Liver (tissue), 9 donors: ENCODE measurements around the gene DOCK1. TPM values are rescaled to one million over a fixed set of nuclear protein-coding genes. Genes with fewer than 3 reads are reported as not detected.

ENCODE experiments used
- DNase-seq: peaks from one replicate; pipeline ENCODE4 v3.0.0-alpha.2; 2017; ENCODE audit warnings: low spot score
- H3K27ac ChIP-seq, 2 donors: one replicate each; pipeline ENCODE4 v1.7.0; 2013; ENCODE audit warnings: inconsistent platforms in 2 of 2, low read length in 2 of 2, control low read depth in 1 of 2, low read depth in 1 of 2, mild to moderate bottlenecking in 1 of 2
- H3K27me3 ChIP-seq, 4 donors: one replicate each; pipeline versions ENCODE4 v1.6.1 to v1.7.0; 2013; ENCODE audit warnings: low read length in 3 of 4, inconsistent platforms in 1 of 4, mild to moderate bottlenecking in 1 of 4, moderate library complexity in 1 of 4; ENCODE audit not compliant: control insufficient read depth in 4 of 4, insufficient read depth in 4 of 4
- H3K36me3 ChIP-seq, 4 donors: one replicate each; pipeline versions ENCODE4 v1.6.1 to v1.7.0; 2013; ENCODE audit warnings: low read length in 3 of 4, mild to moderate bottlenecking in 3 of 4, low read depth in 1 of 4, moderate library complexity in 1 of 4; ENCODE audit not compliant: control insufficient read depth in 4 of 4, insufficient read depth in 3 of 4
- H3K4me1 ChIP-seq, 4 donors: one replicate each; pipeline versions ENCODE4 v1.6.1 to v1.7.0; 2013; ENCODE audit warnings: low read length in 3 of 4, mild to moderate bottlenecking in 3 of 4, moderate library complexity in 1 of 4; ENCODE audit not compliant: control insufficient read depth in 4 of 4, insufficient read depth in 4 of 4
- H3K4me3 ChIP-seq, 3 donors: one replicate each; pipeline versions ENCODE4 v1.6.1 to v1.7.0; 2013; ENCODE audit warnings: low read length in 3 of 3, control low read depth in 1 of 3, low read depth in 1 of 3, mild to moderate bottlenecking in 1 of 3
- H3K9ac ChIP-seq, 2 donors: one replicate each; pipeline ENCODE4 v1.7.0; 2013; ENCODE audit warnings: low read length in 2 of 2, mild to moderate bottlenecking in 2 of 2, moderate library complexity in 2 of 2, control low read depth in 1 of 2, low read depth in 1 of 2
- H3K9me3 ChIP-seq, 4 donors: one replicate each; pipeline versions ENCODE4 v1.6.1 to v1.7.0; 2013; ENCODE audit warnings: low read length in 3 of 4; ENCODE audit not compliant: control insufficient read depth in 4 of 4
- ATF3 ChIP-seq: IDR thresholded peaks from 2 replicates; pipeline ENCODE4 v1.6.1; 2016; ENCODE audit warnings: antibody characterized with exemption
- CTCF ChIP-seq: fragments of 150-350 bp; IDR thresholded peaks from 2 replicates; pipeline ENCODE4 v1.5.1; 2017; ENCODE audit warnings: improper control_type of control experiment, low read depth, low read length; ENCODE audit not compliant: missing input control
- EGR1 ChIP-seq, 2 donors: IDR thresholded peaks; 2 replicates each; pipeline ENCODE4 v1.6.1; 2016 to 2018; ENCODE audit warnings: antibody characterized with exemption in 2 of 2, low read depth in 2 of 2
- FOXA1 ChIP-seq: IDR thresholded peaks from 2 replicates; pipeline ENCODE4 v1.6.1; 2016; ENCODE audit warnings: antibody characterized with exemption
- FOXA2 ChIP-seq: IDR thresholded peaks from 2 replicates; pipeline ENCODE4 v1.6.1; 2016; ENCODE audit warnings: antibody characterized with exemption
- GABPA ChIP-seq, 2 donors: IDR thresholded peaks in 1 of 2; conservative IDR thresholded peaks in 1 of 2; 2 replicates each; pipeline ENCODE4 v1.6.1; 2016; ENCODE audit warnings: antibody characterized with exemption in 2 of 2, mild to moderate bottlenecking in 1 of 2, moderate library complexity in 1 of 2
- HNF4A ChIP-seq, 2 donors: conservative IDR thresholded peaks; 2 replicates each; pipeline ENCODE4 v1.6.1; 2016; ENCODE audit warnings: antibody characterized with exemption in 2 of 2, mild to moderate bottlenecking in 2 of 2
- HNF4G ChIP-seq: IDR thresholded peaks from 2 replicates; pipeline ENCODE4 v1.6.1; 2016; ENCODE audit warnings: antibody characterized with exemption
- JUND ChIP-seq, 2 donors: IDR thresholded peaks; 2 replicates each; pipeline ENCODE4 v1.6.1; 2016; ENCODE audit warnings: antibody characterized with exemption in 2 of 2
- MAX ChIP-seq: IDR thresholded peaks from 2 replicates; pipeline ENCODE4 v1.6.1; 2016; ENCODE audit warnings: antibody characterized with exemption
- NR2F2 ChIP-seq: IDR thresholded peaks from 2 replicates; pipeline ENCODE4 v1.6.1; 2016; ENCODE audit warnings: antibody characterized with exemption
- RAD21 ChIP-seq, 2 donors: IDR thresholded peaks; 2 replicates each; pipeline ENCODE4 v1.6.1; 2016; ENCODE audit warnings: antibody characterized with exemption in 2 of 2, mild to moderate bottlenecking in 2 of 2
- RXRA ChIP-seq, 2 donors: IDR thresholded peaks; 2 replicates each; pipeline ENCODE4 v1.6.1; 2017 to 2018; ENCODE audit warnings: antibody characterized with exemption in 2 of 2, mild to moderate bottlenecking in 1 of 2
- SP1 ChIP-seq: IDR thresholded peaks from 2 replicates; pipeline ENCODE4 v1.6.1; 2018; ENCODE audit warnings: antibody characterized with exemption, mild to moderate bottlenecking
- TAF1 ChIP-seq: conservative IDR thresholded peaks from 2 replicates; pipeline ENCODE4 v1.6.1; 2016; ENCODE audit warnings: antibody characterized with exemption, mild to moderate bottlenecking
- YY1 ChIP-seq: IDR thresholded peaks from 2 replicates; pipeline ENCODE4 v1.6.1; 2016; ENCODE audit warnings: antibody characterized with exemption, mild to moderate bottlenecking
- WGBS: extraction: QIAGEN DNeasy Blood & Tissue Kit; methylation state at CpG from one replicate; pipeline ENCODE4 v1.1.7; 2013; 5-methylcytosine and 5-hydroxymethylcytosine counted together
- polyA plus RNA-seq, 2 donors: library from polyadenylated mRNA; stranded (reverse) in 1 of 2; unstranded in 1 of 2; fragments of 200-250 nt in 1 of 2; fragments of >200 nt in 1 of 2; fragmentation: Nextera tagmentation in 1 of 2; extraction: Ambion mirVana in 1 of 2; gene quantifications; one replicate each; pipeline versions ENCODE4 v1.2.1 to v1.2.3, GENCODE V29; 2013 to 2015
- total RNA-seq, 2 donors: library from RNA; depleted of rRNA; stranded (reverse); fragments of >200 nt; gene quantifications; one replicate each; pipeline ENCODE4 v1.2.3, GENCODE V29; 2014
- TF ChIP-seq, protein P1 (sequence below): IDR thresholded peaks from 2 replicates; pipeline ENCODE4 v1.6.1; 2016; ENCODE audit warnings: antibody characterized with exemption, mild to moderate bottlenecking
- TF ChIP-seq, protein P2 (sequence below): IDR thresholded peaks from 2 replicates; pipeline ENCODE4 v1.6.1; 2016; ENCODE audit warnings: antibody characterized with exemption
- donor health status: healthy.
- donor health status: healthy.
- donor health status: healthy.
- donor health status: healthy.
- donor health status: healthy.

DOCK1 gene
- total and polyA plus RNA-seq, 4 donors: 3.8 to 28.8 (median 9.1) TPM

DNA sequence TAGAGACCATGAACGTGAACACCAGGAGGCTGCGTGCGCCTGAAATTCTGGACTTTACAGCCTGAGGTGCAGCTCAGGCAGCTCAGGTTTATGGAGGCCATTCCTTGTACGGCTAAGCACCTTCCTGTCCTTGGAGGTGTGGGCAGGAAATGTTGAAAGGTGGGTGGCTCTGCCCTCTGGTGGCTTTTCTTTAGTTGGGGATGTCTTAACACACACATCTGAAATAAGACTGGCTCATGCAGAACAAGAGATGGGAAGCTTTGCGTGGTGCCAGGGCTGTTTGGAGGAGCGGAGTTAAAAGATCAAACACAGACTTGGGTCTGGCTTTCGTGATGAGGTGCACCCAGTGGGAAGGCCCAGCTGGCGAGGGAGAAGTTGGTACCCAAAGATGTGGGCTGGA, 64.1 kb downstream of the DOCK1 start:
- Histone ChIP-seq H3K27ac (no peak overlapping the region), H3K4me3 (no peak overlapping the region), H3K36me3 (peaks cover 0 to 1% (median 0%) of the 10 kb centered on the region in 4 donors), H3K9me3 (no peaks in the 10 kb centered on the region), H3K4me1 (peaks cover 0 to 11% (median 8%) of the 10 kb centered on the region in 4 donors), H3K9ac (no peak overlapping the region), H3K27me3 (no peaks in the 10 kb centered on the region)
- TF ChIP-seq CTCF: peak; percentile 4
- no peak for TF ChIP-seq TAF1
- TF ChIP-seq MAX: no peak
- TF ChIP-seq EGR1 (IDR thresholded peaks at IDR 0.05; ENCODE audit: low read depth in 2 of 2): no peak
- peak; percentile 46 to 47 for TF ChIP-seq RAD21 (IDR thresholded peaks at IDR 0.05)
- WGBS: 93% methylated on average over 8 of the region's 8 CpGs
- DNase-seq: no peak

GRCh38 chr10:126972635-126973414, 67.6 kb downstream of the DOCK1 start:
- peak overlapping the region in 1 of 3 donors; percentile 14 for H3K4me3 ChIP-seq
- TF ChIP-seq NR2F2 (peak; percentile 36), SP1 (peak; percentile 56), JUND (IDR thresholded peaks at IDR 0.05) (peak; percentile 87 to 88), CTCF (no peak), HNF4G (no peak), ATF3 (peak; percentile 52), EGR1 (IDR thresholded peaks at IDR 0.05; ENCODE audit: low read depth in 2 of 2) (no peak), YY1 (peak; percentile 67), GABPA (IDR thresholded peaks at IDR 0.05 in 1 of 2, conservative IDR thresholded peaks at IDR 0.05 in 1 of 2) (peak in 1 of 2 donors; percentile 62), HNF4A (conservative IDR thresholded peaks at IDR 0.05) (peak in 1 of 2 donors; percentile 54), MAX (no peak), RXRA (IDR thresholded peaks at IDR 0.05) (peak; percentile 9 to 59), FOXA1 (no peak), TAF1 (no peak), FOXA2 (no peak), RAD21 (IDR thresholded peaks at IDR 0.05) (peak; percentile 53 to 59)
- TF ChIP-seq, protein P1, sequence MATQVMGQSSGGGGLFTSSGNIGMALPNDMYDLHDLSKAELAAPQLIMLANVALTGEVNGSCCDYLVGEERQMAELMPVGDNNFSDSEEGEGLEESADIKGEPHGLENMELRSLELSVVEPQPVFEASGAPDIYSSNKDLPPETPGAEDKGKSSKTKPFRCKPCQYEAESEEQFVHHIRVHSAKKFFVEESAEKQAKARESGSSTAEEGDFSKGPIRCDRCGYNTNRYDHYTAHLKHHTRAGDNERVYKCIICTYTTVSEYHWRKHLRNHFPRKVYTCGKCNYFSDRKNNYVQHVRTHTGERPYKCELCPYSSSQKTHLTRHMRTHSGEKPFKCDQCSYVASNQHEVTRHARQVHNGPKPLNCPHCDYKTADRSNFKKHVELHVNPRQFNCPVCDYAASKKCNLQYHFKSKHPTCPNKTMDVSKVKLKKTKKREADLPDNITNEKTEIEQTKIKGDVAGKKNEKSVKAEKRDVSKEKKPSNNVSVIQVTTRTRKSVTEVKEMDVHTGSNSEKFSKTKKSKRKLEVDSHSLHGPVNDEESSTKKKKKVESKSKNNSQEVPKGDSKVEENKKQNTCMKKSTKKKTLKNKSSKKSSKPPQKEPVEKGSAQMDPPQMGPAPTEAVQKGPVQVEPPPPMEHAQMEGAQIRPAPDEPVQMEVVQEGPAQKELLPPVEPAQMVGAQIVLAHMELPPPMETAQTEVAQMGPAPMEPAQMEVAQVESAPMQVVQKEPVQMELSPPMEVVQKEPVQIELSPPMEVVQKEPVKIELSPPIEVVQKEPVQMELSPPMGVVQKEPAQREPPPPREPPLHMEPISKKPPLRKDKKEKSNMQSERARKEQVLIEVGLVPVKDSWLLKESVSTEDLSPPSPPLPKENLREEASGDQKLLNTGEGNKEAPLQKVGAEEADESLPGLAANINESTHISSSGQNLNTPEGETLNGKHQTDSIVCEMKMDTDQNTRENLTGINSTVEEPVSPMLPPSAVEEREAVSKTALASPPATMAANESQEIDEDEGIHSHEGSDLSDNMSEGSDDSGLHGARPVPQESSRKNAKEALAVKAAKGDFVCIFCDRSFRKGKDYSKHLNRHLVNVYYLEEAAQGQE: peak; percentile 27
- TF ChIP-seq, protein P2, sequence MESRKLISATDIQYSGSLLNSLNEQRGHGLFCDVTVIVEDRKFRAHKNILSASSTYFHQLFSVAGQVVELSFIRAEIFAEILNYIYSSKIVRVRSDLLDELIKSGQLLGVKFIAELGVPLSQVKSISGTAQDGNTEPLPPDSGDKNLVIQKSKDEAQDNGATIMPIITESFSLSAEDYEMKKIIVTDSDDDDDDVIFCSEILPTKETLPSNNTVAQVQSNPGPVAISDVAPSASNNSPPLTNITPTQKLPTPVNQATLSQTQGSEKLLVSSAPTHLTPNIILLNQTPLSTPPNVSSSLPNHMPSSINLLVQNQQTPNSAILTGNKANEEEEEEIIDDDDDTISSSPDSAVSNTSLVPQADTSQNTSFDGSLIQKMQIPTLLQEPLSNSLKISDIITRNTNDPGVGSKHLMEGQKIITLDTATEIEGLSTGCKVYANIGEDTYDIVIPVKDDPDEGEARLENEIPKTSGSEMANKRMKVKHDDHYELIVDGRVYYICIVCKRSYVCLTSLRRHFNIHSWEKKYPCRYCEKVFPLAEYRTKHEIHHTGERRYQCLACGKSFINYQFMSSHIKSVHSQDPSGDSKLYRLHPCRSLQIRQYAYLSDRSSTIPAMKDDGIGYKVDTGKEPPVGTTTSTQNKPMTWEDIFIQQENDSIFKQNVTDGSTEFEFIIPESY: no peak
- peak overlapping the region in 1 of 2 donors; percentile 75 for H3K9ac ChIP-seq
- peak overlapping the region; percentile 74 for H3K27ac ChIP-seq
- H3K4me1 ChIP-seq: peaks cover 0 to 11% (median 8%) of the 10 kb centered on the region in 4 donors
- H3K36me3 ChIP-seq: peaks cover 0 to 14% (median 3%) of the 10 kb centered on the region in 4 donors
- H3K9me3 ChIP-seq: no peaks in the 10 kb centered on the region
- WGBS: 18% methylated on average over 11 of the region's 11 CpGs
- DNase-seq: no peak
- H3K27me3 ChIP-seq: no peaks in the 10 kb centered on the region
